Renal cortex interstitium (tissue), 11 donors: ENCODE data around the gene CEP85. TPM values are rescaled to one million over a fixed set of nuclear protein-coding genes. Genes with fewer than 3 reads are reported as not detected.

Source experiments
- DNase-seq, 11 donors: peaks; one replicate each; pipeline ENCODE4 v3.0.0-alpha.2; 2013; ENCODE audit warnings: low read depth in 9 of 11, low spot score in 4 of 11; ENCODE audit errors: extremely low read depth in 1 of 11
- polyA plus RNA-seq, 3 donors: library from polyadenylated mRNA; unstranded; fragments of 120-200 nt; gene quantifications; one replicate each; pipeline ENCODE4 v1.2.1, GENCODE V29; 2013; ENCODE audit not compliant: insufficient read length in 3 of 3

The CEP85 gene
- polyA plus RNA-seq, 3 donors, result 16.9 to 21.1 (median 17.9) TPM

- no peak for DNase-seq
Measured at GRCh38 chr1:26269198-26269550, 35.2 kb downstream of the CEP85 start.

GRCh38 chr1:26274801-26275425 is 40.9 kb downstream of the CEP85 start:
- no peak for DNase-seq

GRCh38 chr1:26275580-26276431 is 41.8 kb downstream of the CEP85 start:
- peak in 10 of 11 donors; percentile 49 to 75 (median 66) for DNase-seq

- no peak for DNase-seq
Measured at GRCh38 chr1:26276432-26276838, 42.4 kb downstream of the CEP85 start.

- DNase-seq, result no peak
Measured at GRCh38 chr1:26277261-26277661, 43.3 kb downstream of the CEP85 start.

GRCh38 chr1:26277719-26278118 is 43.7 kb downstream of the CEP85 start:
- no peak for DNase-seq

- no peak for DNase-seq
Measured at GRCh38 chr1:26278303-26278702, 44.3 kb downstream of the CEP85 start.

GRCh38 chr1:26278724-26279455 is 44.9 kb downstream of the CEP85 start:
- DNase-seq, result no peak

- peak in 10 of 11 donors; percentile 53 to 77 (median 71) for DNase-seq
Measured at GRCh38 chr1:26279456-26280332, 45.7 kb downstream of the CEP85 start, which contains the start of gene SH3BGRL3. Gene SH3BGRL3, plus strand, starts transcription at chr1:26280086. Its CDS starts 70 bp downstream, at chr1:26280156.

GRCh38 chr1:26280333-26281042 is 46.5 kb downstream of the CEP85 start:
- DNase-seq, result no peak

- no peak for DNase-seq
Measured at GRCh38 chr1:26281091-26281958, 47.3 kb downstream of the CEP85 start.

GRCh38 chr1:26281971-26282370 is 48.0 kb downstream of the CEP85 start:
- DNase-seq, result peak in 1 of 11 donors; percentile 43

GRCh38 chr1:26282401-26282918 is 48.5 kb downstream of the CEP85 start:
- no peak for DNase-seq

- no peak for DNase-seq
Measured at GRCh38 chr1:26283279-26283853, 49.4 kb downstream of the CEP85 start.

- DNase-seq, result no peak
Measured at GRCh38 chr1:26283871-26284596, 50.0 kb downstream of the CEP85 start.
